GM10248 (cell line): ENCODE results near the gene AFTPH.

Experiments used
- CTCF ChIA-PET: fragments of 300-600 bp; sonication (Branson Sonifier 250); formaldehyde crosslinking; extraction: SDS; loops from one replicate; lab custom pipeline; 2021; ENCODE audit warnings: antibody characterized with exemption; lab: Yijun Ruan, JAX
- POLR2A ChIA-PET: fragments of 350-650 bp; sonication (Branson Sonifier 250); formaldehyde crosslinking; extraction: SDS; loops from one replicate; lab custom pipeline; 2020; ENCODE audit warnings: antibody characterized with exemption; lab: Yijun Ruan, JAX
- DNase-seq: peaks from one replicate; pipeline ENCODE4 v3.0.0; 2012; ENCODE audit errors: extremely low spot score
- TF ChIP-seq, protein P1 (sequence below): IDR thresholded peaks from 2 replicates; pipeline ENCODE4 v1.5.1; 2012; ENCODE audit warnings: mild to moderate bottlenecking, low read depth; ENCODE audit errors: extremely low read depth, missing control alignments, control extremely low read depth

Gene AFTPH

GRCh38 chr2:64595397-64596176 lies 71.5 kb downstream of the AFTPH start:
- CTCF ChIA-PET, result interaction anchor here (0.9 to 10.5 kb wide), 7 partner anchors 8 to 237 kb away, joined by 3 to 81 read pairs (median 4); no protein-coding TSS in a partner anchor
- DNase-seq, result no peak
- TF ChIP-seq, protein P1, sequence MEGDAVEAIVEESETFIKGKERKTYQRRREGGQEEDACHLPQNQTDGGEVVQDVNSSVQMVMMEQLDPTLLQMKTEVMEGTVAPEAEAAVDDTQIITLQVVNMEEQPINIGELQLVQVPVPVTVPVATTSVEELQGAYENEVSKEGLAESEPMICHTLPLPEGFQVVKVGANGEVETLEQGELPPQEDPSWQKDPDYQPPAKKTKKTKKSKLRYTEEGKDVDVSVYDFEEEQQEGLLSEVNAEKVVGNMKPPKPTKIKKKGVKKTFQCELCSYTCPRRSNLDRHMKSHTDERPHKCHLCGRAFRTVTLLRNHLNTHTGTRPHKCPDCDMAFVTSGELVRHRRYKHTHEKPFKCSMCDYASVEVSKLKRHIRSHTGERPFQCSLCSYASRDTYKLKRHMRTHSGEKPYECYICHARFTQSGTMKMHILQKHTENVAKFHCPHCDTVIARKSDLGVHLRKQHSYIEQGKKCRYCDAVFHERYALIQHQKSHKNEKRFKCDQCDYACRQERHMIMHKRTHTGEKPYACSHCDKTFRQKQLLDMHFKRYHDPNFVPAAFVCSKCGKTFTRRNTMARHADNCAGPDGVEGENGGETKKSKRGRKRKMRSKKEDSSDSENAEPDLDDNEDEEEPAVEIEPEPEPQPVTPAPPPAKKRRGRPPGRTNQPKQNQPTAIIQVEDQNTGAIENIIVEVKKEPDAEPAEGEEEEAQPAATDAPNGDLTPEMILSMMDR, result no peak
- POLR2A ChIA-PET, result no interaction called here

DNA sequence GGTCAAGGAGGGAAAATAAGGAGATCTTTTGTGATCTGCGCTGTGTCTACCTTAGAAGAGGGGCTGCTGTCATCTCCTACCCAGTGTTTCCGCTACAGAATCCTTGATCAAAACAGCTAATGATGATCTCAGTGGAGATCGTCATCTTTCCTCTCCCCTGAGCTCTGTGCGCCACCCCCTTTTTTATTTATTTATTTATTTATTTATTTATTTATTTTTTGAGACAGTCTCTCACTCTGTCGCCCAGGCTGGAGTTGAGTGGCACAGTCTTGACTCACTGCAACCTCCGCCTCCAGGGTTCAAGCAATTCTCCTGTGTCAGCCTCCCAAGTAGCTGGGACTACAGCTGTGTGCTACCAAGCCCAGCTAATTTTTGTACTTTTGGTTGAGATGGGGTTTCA lies 74.1 kb downstream of the AFTPH start:
- TF ChIP-seq, protein P1, result no peak
- POLR2A ChIA-PET, result no interaction called here
- CTCF ChIA-PET, result interaction anchor here (1.2 to 10.5 kb wide), 7 partner anchors 9 to 280 kb away, joined by 3 to 81 read pairs (median 4); no protein-coding TSS in a partner anchor

DNA sequence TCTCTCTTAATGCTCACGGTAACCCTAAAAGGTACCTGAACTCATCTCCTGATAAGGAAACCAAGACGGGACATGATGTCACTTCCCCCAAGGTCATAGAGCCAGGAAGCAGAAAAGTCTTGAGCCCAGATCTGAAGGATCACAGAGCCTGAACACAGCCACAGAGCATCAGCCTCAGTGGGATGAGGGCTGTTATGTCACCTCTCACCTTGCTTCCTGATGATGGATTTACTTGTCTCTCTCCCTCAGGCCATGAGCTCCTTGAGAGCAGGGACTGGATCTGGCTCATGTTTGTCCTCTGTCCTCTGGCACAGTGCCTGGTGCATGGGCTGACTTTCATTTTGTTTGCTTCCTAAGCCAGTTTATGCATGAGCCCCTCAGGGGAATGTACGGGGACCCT lies 75.3 kb downstream of the AFTPH start:
- ChIA-PET POLR2A (no interaction called here), CTCF (interaction anchor here (0.9 to 4.3 kb wide), 6 partner anchors 10 to 278 kb away, joined by 3 to 30 read pairs (median 4); partner anchors contain the start of gene SERTAD2)
- TF ChIP-seq, protein P1, result no peak
- DNase-seq, result no peak

More for the DNA sequence above, 74.1 kb downstream of the AFTPH start:
- DNase-seq, result no peak

DNA sequence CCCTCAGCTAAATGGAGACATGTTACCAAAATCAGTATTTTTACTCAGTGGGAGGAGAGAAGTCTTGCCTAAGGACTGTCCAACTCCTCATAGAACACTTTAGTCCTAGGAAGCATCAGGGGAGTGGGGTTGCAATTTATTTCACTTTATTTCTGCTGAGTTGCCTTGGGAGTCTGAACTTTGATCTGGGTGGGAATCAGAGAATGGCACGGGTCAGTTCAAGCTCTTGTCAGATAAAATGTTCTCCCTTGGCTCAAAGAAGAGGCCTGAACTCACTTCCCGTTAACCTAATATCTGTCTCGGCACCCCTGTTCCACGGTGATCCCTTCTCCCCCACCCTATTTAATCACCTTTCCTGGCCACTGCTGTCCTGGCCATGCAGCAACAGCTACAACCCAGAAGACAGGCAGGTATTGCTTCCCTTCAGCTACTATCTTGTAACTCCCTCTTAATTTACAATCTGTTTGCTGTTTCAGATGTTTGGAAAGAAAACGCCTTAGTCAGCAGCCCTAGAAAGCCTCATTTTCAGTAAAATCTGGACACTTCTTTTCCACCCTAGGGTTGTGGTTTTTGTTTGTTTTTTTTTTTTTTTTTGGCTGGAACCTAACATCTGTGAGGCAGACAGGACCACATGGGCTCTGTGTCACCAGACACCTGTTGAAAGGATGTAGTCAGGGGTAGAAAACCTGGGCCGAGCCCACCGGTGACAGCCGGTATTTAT lies 77.1 kb downstream of the AFTPH start:
- CTCF ChIA-PET, result interaction anchor here (1.1 to 4.3 kb wide), 5 partner anchors 8 to 142 kb away, joined by 3 to 30 read pairs (median 5); no protein-coding TSS in a partner anchor
- TF ChIP-seq, protein P1, result no peak
- POLR2A ChIA-PET, result interaction anchor here (0.7 kb wide), 1 partner anchor 80 kb away, joined by 4 read pairs; no protein-coding TSS in a partner anchor
- no peak for DNase-seq

- DNase-seq, result no peak
- CTCF ChIA-PET, result interaction anchor here (1.1 to 4.3 kb wide), 3 partner anchors 15 to 142 kb away, joined by 3 to 30 read pairs (median 3); no protein-coding TSS in a partner anchor
- TF ChIP-seq, protein P1, result no peak
- POLR2A ChIA-PET, result no interaction called here
These were observed 77.8 kb downstream of the AFTPH start for GRCh38 chr2:64601785-64602391.

- ChIA-PET CTCF (no interaction called here), POLR2A (no interaction called here)
- no peak for DNase-seq
- TF ChIP-seq, protein P1, result no peak
These were observed 78.3 kb downstream of the AFTPH start for GRCh38 chr2:64602436-64602835.
